ENCODE data around the gene TTF2.

- TF ChIP-seq POLR2A (IDR thresholded peaks at IDR 0.05): no peak
- no peak for TF ChIP-seq CTCF (IDR thresholded peaks at IDR 0.05)
These were observed 76.6 kb downstream of the TTF2 start for GRCh38 chr1:117136749-117137148.
